ENCODE measurements around the gene PRUNE1. TPM values are rescaled to one million over a fixed set of nuclear protein-coding genes. Genes with fewer than 3 reads are reported as not detected.

The PRUNE1 gene
- total RNA-seq (2014; rRNA removed; shearing (Covaris generic)) = 22.7 and 24.7 TPM in 2 replicates
- 14.6 and 21.4 TPM in 2 replicates for polyA plus RNA-seq (2014; cell fraction: nucleus; rRNA removed)

GRCh38 chr1:151008244-151009205 lies at the start of gene PRUNE1:
Gene PRUNE1 (plus strand): TSS chr1:151008449. CDS start chr1:151008633, 184 bp downstream.
- DNase-seq (ENCODE audit: extremely low read depth, low read depth) = peak; percentile 98

GRCh38 chr1:150960646-150961045 lies 47.6 kb upstream of the PRUNE1 start:
- DNase-seq (ENCODE audit: extremely low read depth, low read depth) = no peak

- no peak for DNase-seq (ENCODE audit: extremely low read depth, low read depth)
Measured at GRCh38 chr1:150961756-150962155, 46.5 kb upstream of the PRUNE1 start.

GRCh38 chr1:150963321-150964163 lies 44.7 kb upstream of the PRUNE1 start:
- DNase-seq (ENCODE audit: extremely low read depth, low read depth) = no peak

GRCh38 chr1:150964164-150964489 lies 44.1 kb upstream of the PRUNE1 start:
- DNase-seq (ENCODE audit: extremely low read depth, low read depth) = no peak

- no peak for DNase-seq (ENCODE audit: extremely low read depth, low read depth)
Measured at GRCh38 chr1:150965605-150966004, 42.6 kb upstream of the PRUNE1 start.

- DNase-seq (ENCODE audit: extremely low read depth, low read depth) = no peak
Measured at GRCh38 chr1:150966011-150966410, 42.2 kb upstream of the PRUNE1 start.

- DNase-seq (ENCODE audit: extremely low read depth, low read depth) = no peak
Measured at GRCh38 chr1:150967936-150968335, 40.3 kb upstream of the PRUNE1 start.

GRCh38 chr1:150968491-150968890 lies 39.8 kb upstream of the PRUNE1 start:
- no peak for DNase-seq (ENCODE audit: extremely low read depth, low read depth)

GRCh38 chr1:150969626-150970025 lies 38.6 kb upstream of the PRUNE1 start:
- DNase-seq (ENCODE audit: extremely low read depth, low read depth) = no peak

- DNase-seq (ENCODE audit: extremely low read depth, low read depth) = no peak
Measured at GRCh38 chr1:150970808-150971582, 37.3 kb upstream of the PRUNE1 start.

- DNase-seq (ENCODE audit: extremely low read depth, low read depth) = no peak
Measured at GRCh38 chr1:150971583-150972416, 36.4 kb upstream of the PRUNE1 start.

- DNase-seq (ENCODE audit: extremely low read depth, low read depth) = no peak
Measured at GRCh38 chr1:150972417-150972940, 35.8 kb upstream of the PRUNE1 start.

GRCh38 chr1:150973258-150973835 lies 34.9 kb upstream of the PRUNE1 start:
- DNase-seq (ENCODE audit: extremely low read depth, low read depth) = no peak

- no peak for DNase-seq (ENCODE audit: extremely low read depth, low read depth)
Measured at GRCh38 chr1:150973836-150974579, 34.2 kb upstream of the PRUNE1 start.

- DNase-seq (ENCODE audit: extremely low read depth, low read depth) = peak; percentile 79
Measured at GRCh38 chr1:150974580-150975478, 33.4 kb upstream of the PRUNE1 start, which contains the start of gene CERS2. Gene CERS2 (minus strand): TSS chr1:150974835. CDS start chr1:150969090, 5,745 bp downstream.

- no peak for DNase-seq (ENCODE audit: extremely low read depth, low read depth)
Measured at GRCh38 chr1:150976401-150976821, 31.8 kb upstream of the PRUNE1 start.

All from NCI-H460 (cell line).